ENCODE data around the gene ABCA6. TPM values are rescaled to one million over a fixed set of nuclear protein-coding genes. Genes with fewer than 3 reads are reported as not detected.

Gene ABCA6
- total RNA-seq, 3 donors from 2014 or later, result 5.4 to 21.3 (median 7.7) TPM

DNA sequence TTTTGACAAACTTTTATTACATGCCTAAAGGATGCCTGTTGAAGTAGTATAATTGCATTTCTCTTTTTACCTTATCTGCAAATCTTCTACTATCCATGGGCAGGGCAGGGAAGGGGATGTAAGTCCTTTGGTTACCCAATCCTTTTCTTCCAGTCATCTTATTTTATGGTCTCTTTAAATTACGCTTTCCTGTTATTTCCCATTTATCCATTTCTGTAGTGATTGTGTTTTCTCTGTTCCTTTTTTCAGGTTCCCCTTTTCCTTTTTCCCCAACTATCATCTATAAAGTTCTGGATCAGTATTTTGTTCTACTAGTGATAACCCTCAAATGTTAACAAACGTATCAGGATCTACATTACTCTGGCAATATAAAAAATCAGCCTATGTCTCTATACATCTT lies 77.7 kb downstream of the ABCA6 start:
- Histone ChIP-seq H3K9me3 (no peaks in the 10 kb centered on the region), H3K4me1 (ENCODE audit: low read depth) (no peaks in the 10 kb centered on the region), H3K4me3 (no peak overlapping the region), H3K36me3 (ENCODE audit: low read depth) (no peaks in the 10 kb centered on the region)
- ATAC-seq (no peak), DNase-seq (no peak)
- intact Hi-C loops (cut with DNase I, micrococcal nuclease), result no loop called here
- TF ChIP-seq, protein P1, sequence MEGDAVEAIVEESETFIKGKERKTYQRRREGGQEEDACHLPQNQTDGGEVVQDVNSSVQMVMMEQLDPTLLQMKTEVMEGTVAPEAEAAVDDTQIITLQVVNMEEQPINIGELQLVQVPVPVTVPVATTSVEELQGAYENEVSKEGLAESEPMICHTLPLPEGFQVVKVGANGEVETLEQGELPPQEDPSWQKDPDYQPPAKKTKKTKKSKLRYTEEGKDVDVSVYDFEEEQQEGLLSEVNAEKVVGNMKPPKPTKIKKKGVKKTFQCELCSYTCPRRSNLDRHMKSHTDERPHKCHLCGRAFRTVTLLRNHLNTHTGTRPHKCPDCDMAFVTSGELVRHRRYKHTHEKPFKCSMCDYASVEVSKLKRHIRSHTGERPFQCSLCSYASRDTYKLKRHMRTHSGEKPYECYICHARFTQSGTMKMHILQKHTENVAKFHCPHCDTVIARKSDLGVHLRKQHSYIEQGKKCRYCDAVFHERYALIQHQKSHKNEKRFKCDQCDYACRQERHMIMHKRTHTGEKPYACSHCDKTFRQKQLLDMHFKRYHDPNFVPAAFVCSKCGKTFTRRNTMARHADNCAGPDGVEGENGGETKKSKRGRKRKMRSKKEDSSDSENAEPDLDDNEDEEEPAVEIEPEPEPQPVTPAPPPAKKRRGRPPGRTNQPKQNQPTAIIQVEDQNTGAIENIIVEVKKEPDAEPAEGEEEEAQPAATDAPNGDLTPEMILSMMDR (IDR thresholded peaks at IDR 0.05), result no peak

- H3K36me3 ChIP-seq (ENCODE audit: low read depth), result no peaks in the 10 kb centered on the region
- no peaks in the 10 kb centered on the region for H3K4me1 ChIP-seq (ENCODE audit: low read depth)
- no peak for ATAC-seq
- H3K9me3 ChIP-seq, result no peaks in the 10 kb centered on the region
- TF ChIP-seq, protein P1 (IDR thresholded peaks at IDR 0.05), result no peak
- intact Hi-C loops (cut with DNase I, micrococcal nuclease), result no loop called here
- no peak for DNase-seq
- no peak overlapping the region for H3K4me3 ChIP-seq
Observed at GRCh38 chr17:69062860-69063581, 78.7 kb downstream of the ABCA6 start.

DNA sequence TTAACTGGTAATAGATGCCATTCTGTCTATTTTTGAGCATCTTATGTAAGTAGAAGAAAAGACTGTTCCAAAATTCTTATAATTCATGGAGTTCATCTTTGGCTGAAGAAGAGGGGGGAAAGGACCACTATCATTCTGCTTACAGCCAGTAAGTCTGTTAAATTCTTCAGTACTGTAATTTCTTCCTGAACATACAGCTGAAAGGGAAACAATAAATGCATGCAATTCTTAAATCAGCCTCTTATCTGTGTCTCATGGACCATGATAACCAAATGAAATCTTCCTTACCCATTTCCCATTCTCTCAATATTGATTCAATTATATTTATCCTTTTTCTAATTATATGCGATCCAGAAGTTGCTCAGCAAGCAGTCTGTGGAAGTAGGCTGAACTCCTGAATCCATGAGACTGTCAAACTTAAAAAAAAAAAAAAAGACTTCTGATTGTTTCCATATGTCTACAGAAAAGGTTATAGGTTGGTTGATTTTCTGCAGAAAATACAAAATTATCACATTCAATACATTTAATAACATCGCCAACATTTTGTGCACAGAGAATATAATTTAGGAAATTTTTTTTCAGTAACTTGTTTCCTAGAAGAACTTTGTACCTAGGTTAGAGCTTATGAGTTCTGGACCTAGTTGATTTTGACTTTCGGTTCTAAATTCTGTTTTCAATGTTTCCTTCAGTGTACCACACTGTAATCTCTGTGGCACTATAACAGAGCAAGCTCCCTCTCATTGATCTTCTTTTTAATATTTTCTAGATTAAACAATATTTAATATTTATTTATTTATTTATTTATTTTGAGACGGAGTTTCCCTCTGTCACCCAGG lies 79.8 kb downstream of the ABCA6 start:
- no peaks in the 10 kb centered on the region for H3K9me3 ChIP-seq
- no peaks in the 10 kb centered on the region for H3K4me1 ChIP-seq (ENCODE audit: low read depth)
- intact Hi-C loops (cut with DNase I, micrococcal nuclease), result no loop called here
- ATAC-seq (no peak), DNase-seq (no peak)
- no peaks in the 10 kb centered on the region for H3K36me3 ChIP-seq (ENCODE audit: low read depth)
- H3K4me3 ChIP-seq, result no peak overlapping the region
- TF ChIP-seq, protein P1 (IDR thresholded peaks at IDR 0.05), result no peak

DNA sequence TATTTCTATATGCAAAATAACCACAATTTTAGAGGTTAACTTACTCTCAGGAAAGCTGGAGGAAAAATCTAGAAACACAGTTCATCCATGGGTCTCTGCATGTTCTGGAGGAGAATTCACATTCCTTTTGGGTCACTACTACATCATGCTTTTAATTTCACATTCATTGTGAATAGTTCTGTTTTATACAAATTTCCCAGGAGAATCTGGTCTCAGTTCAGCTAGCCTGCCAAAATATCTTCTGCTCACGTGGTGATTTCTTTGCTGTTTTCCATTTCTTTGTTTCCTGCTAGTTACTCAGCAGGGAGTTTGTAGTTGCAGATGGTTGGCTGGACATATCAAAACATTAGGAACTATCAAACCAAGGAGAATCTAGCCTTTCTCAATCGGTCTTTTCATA lies 80.9 kb downstream of the ABCA6 start, which contains the start of gene ABCA9:
Gene ABCA9, minus strand, starts transcription at position 106 of the 400 bp plus-strand sequence. CDS start 9,801 bp downstream, outside the sequence.
- intact Hi-C loops (cut with DNase I, micrococcal nuclease), result no loop called here
- DNase-seq, result no peak

GRCh38 chr17:69059458-69060175 lies 82.1 kb downstream of the ABCA6 start:
- Histone ChIP-seq H3K4me1 (ENCODE audit: low read depth) (no peaks in the 10 kb centered on the region), H3K9me3 (no peaks in the 10 kb centered on the region), H3K36me3 (ENCODE audit: low read depth) (no peaks in the 10 kb centered on the region), H3K4me3 (no peak overlapping the region)
- intact Hi-C loops (cut with DNase I, micrococcal nuclease), result no loop called here
- ATAC-seq (no peak), DNase-seq (no peak)
- TF ChIP-seq, protein P1 (IDR thresholded peaks at IDR 0.05), result no peak

More for the DNA sequence above, 80.9 kb downstream of the ABCA6 start, which contains the start of gene ABCA9:
- TF ChIP-seq, protein P1 (IDR thresholded peaks at IDR 0.05), result no peak
- Histone ChIP-seq H3K36me3 (ENCODE audit: low read depth) (no peaks in the 10 kb centered on the region), H3K4me3 (no peak within 1 kb of the TSS), H3K4me1 (ENCODE audit: low read depth) (no peaks in the 10 kb centered on the region), H3K9me3 (no peaks in the 10 kb centered on the region)
- no peak for ATAC-seq

Data from mucosa of descending colon (tissue), 3 donors.